HCT116 (cell line): ENCODE results near the gene SPSB1. TPM values are rescaled to one million over a fixed set of nuclear protein-coding genes. Genes with fewer than 3 reads are reported as not detected.

ENCODE experiments used
- ATAC-seq: fragments of 200-7000 bp; cut with Tn5 transposase; 2 replicates; pipeline ENCODE4 v1.9.1; 2020; ENCODE audit warnings: mild to moderate bottlenecking, moderate library complexity
- BruUV-seq: library from RNA; stranded (reverse); fragments of 400-500 nt; replicated peaks from 2 replicates; lab custom pipeline; 2021; lab: Mats Ljungman, UMichigan
- CTCF ChIA-PET: fragments of 300-600 bp; sonication (Branson Sonifier 250); formaldehyde crosslinking; loops from one replicate; lab custom pipeline; 2021; ENCODE audit warnings: antibody characterized with exemption; lab: Charles Lee
- POLR2A ChIA-PET: fragments of 300-600, 350-600 bp; sonication (Branson Sonifier 250); formaldehyde crosslinking; loops from one replicate; lab custom pipeline; 2021; ENCODE audit warnings: antibody characterized with exemption; lab: Charles Lee
- RAD21 ChIA-PET, 2 experiments: fragments of 300-600 bp; sonication (Branson Sonifier 250); formaldehyde crosslinking; loops; one replicate each; lab custom pipeline; 2023; ENCODE audit warnings: low total read pairs in 2 of 2; ENCODE audit not compliant: uncharacterized antibody in 2 of 2, unreplicated experiment in 2 of 2, low non-redundant PET in 1 of 2; lab: Charles Lee
- DNase-seq: peaks from one replicate; pipeline ENCODE4 v3.0.0-alpha.2; 2010; ENCODE audit warnings: low read depth, low spot score
- H2AFZ ChIP-seq: fragments of 200-600 bp; shearing (Covaris generic), sonication (generic); 2 replicates; pipeline ENCODE4 v1.6.1; 2017; ENCODE audit warnings: low read depth, mixed run types, mixed read lengths, antibody characterized with exemption, low read length; ENCODE audit not compliant: poor library complexity, severe bottlenecking
- H3K27ac ChIP-seq: 2 replicates; pipeline ENCODE4 v1.5.1; 2012; ENCODE audit warnings: low read depth, low read length
- H3K27me3 ChIP-seq: fragments of 200-600 bp; sonication (generic); 2 replicates; pipeline ENCODE4 v1.6.1; 2016; ENCODE audit warnings: mixed run types, low read length, mixed read lengths; ENCODE audit not compliant: insufficient read depth
- H3K36me3 ChIP-seq, 2 experiments: fragments of 200-500 bp in 1 of 2; fragments of 200-600 bp in 1 of 2; sonication (Bioruptor generic) in 1 of 2; sonication (generic) in 1 of 2; 2 replicates each; pipeline versions ENCODE4 v1.5.1 to v1.6.1; 2014 to 2016; ENCODE audit warnings: low read length in 2 of 2, inconsistent platforms in 1 of 2, mixed read lengths in 1 of 2, mixed run types in 1 of 2; ENCODE audit not compliant: insufficient read depth in 2 of 2, control insufficient read depth in 1 of 2
- H3K4me1 ChIP-seq, 2 experiments: fragments of 200-600 bp in 1 of 2; sonication (generic) in 1 of 2; 2 replicates each; pipeline versions ENCODE4 v1.5.1 to v1.6.1; 2012 to 2017; ENCODE audit warnings: low read length in 2 of 2, inconsistent platforms in 1 of 2, mild to moderate bottlenecking in 1 of 2, mixed read lengths in 1 of 2, mixed run types in 1 of 2, moderate library complexity in 1 of 2; ENCODE audit not compliant: insufficient read depth in 2 of 2, control insufficient read depth in 1 of 2
- H3K4me2 ChIP-seq: fragments of 200-600 bp; sonication (generic); 2 replicates; pipeline ENCODE4 v1.6.1; 2017; ENCODE audit warnings: mixed run types, low read length, mixed read lengths
- H3K4me3 ChIP-seq, 2 experiments: fragments of 200-600 bp in 1 of 2; sonication (generic) in 1 of 2; replicated peaks in 1 of 2; 2 replicates each; pipeline ENCODE4 v1.5.1; 2011 to 2016; ENCODE audit warnings: low read length in 2 of 2, control low read depth in 1 of 2, low read depth in 1 of 2, mild to moderate bottlenecking in 1 of 2, mixed read lengths in 1 of 2, mixed run types in 1 of 2
- H3K79me2 ChIP-seq: fragments of 200-600 bp; sonication (generic); 2 replicates; pipeline ENCODE4 v1.6.1; 2017; ENCODE audit warnings: mild to moderate bottlenecking, mixed run types, low read length, moderate library complexity, mixed read lengths; ENCODE audit not compliant: insufficient read depth
- H3K9ac ChIP-seq: fragments of 200-600 bp; sonication (generic); 2 replicates; pipeline ENCODE4 v1.6.1; 2016; ENCODE audit warnings: low read length, mixed read lengths
- H3K9me2 ChIP-seq: fragments of 200-600 bp; sonication (generic), shearing (Covaris generic); 2 replicates; pipeline ENCODE4 v1.6.1; 2017; ENCODE audit warnings: mixed run types, mild to moderate bottlenecking, moderate library complexity; ENCODE audit not compliant: insufficient read depth
- H3K9me3 ChIP-seq, 2 experiments: fragments of 200-500 bp in 1 of 2; fragments of 200-600 bp in 1 of 2; sonication (Bioruptor generic) in 1 of 2; sonication (generic) in 1 of 2; 2 replicates each; pipeline ENCODE4 v1.6.1; 2014 to 2017; ENCODE audit warnings: low read length in 2 of 2, mixed read lengths in 2 of 2, inconsistent platforms in 1 of 2, low read depth in 1 of 2, mild to moderate bottlenecking in 1 of 2, mixed run types in 1 of 2, moderate library complexity in 1 of 2; ENCODE audit not compliant: control insufficient read depth in 1 of 2, insufficient read depth in 1 of 2
- H4K20me1 ChIP-seq: fragments of 200-600 bp; sonication (generic), shearing (Covaris generic); 2 replicates; pipeline ENCODE4 v1.6.1; 2017; ENCODE audit warnings: mixed run types, mild to moderate bottlenecking, moderate library complexity; ENCODE audit not compliant: insufficient read depth
- CEBPB ChIP-seq: IDR thresholded peaks from 2 replicates; pipeline ENCODE4 v1.6.1; 2012; ENCODE audit warnings: low read depth
- EZH2 ChIP-seq: fragments of 200-600 bp; sonication (generic); IDR thresholded peaks from 2 replicates; pipeline ENCODE4 v1.6.1; 2017; ENCODE audit warnings: antibody characterized with exemption, mixed run types
- EZH2phosphoT487 ChIP-seq: fragments of 200-600 bp; IDR thresholded peaks from 2 replicates; pipeline ENCODE4 v1.6.1; 2018; ENCODE audit warnings: antibody characterized with exemption, borderline replicate concordance
- FOSL1 ChIP-seq: IDR thresholded peaks from 2 replicates; pipeline ENCODE4 v1.6.1; 2012; ENCODE audit warnings: low read depth
- POLR2AphosphoS5 ChIP-seq: IDR thresholded peaks from 2 replicates; pipeline ENCODE4 v1.6.1; 2011; ENCODE audit warnings: mild to moderate bottlenecking, low read depth, low read length, moderate library complexity
- ZNF274 ChIP-seq: fragments of 200-500 bp; sonication (Bioruptor generic); IDR thresholded peaks from 2 replicates; pipeline ENCODE4 v1.6.1; 2014; ENCODE audit warnings: mild to moderate bottlenecking, low read depth, low read length, inconsistent platforms
- intact Hi-C: fragments of 100-400 bp; cut with micrococcal nuclease; formaldehyde crosslinking; loops from 2 replicates; pipeline ENCODE4 v1.10.0; 2022
- total RNA-seq: library from RNA; stranded (reverse); gene quantifications from one replicate; pipeline ENCODE4 v1.2.1, GENCODE V29; 2021; ENCODE audit not compliant: unreplicated experiment
- TF ChIP-seq, protein P1 (sequence below), 3 experiments: fragments of 200-600 bp in 1 of 3; sonication (generic) in 1 of 3; IDR thresholded peaks in 2 of 3; conservative IDR thresholded peaks in 1 of 3; 2 replicates each; pipeline ENCODE4 v1.5.1; 2012 to 2017; ENCODE audit warnings: low read depth in 2 of 3, low read length in 2 of 3, antibody characterized with exemption in 1 of 3, borderline replicate concordance in 1 of 3, control low read depth in 1 of 3, mild to moderate bottlenecking in 1 of 3, mixed read lengths in 1 of 3, mixed run types in 1 of 3, moderate library complexity in 1 of 3; ENCODE audit not compliant: insufficient read depth in 1 of 3
- TF ChIP-seq, protein P2 (sequence below): IDR thresholded peaks from 2 replicates; pipeline ENCODE4 v1.6.1; 2012

Gene SPSB1
- total RNA-seq, 1 experiment from 2014 or later: 10.8 TPM

- Histone ChIP-seq H3K4me3 (no peak overlapping the region), H3K36me3 (no peaks in the 10 kb centered on the region), H3K9me3 (no peaks in the 10 kb centered on the region), H3K9ac (no peak overlapping the region), H3K9me2 (no peaks in the 10 kb centered on the region), H3K27me3 (no peaks in the 10 kb centered on the region), H3K27ac (no peak overlapping the region), H3K4me2 (no peak overlapping the region), H4K20me1 (no peaks in the 10 kb centered on the region), H3K4me1 (peaks cover 26 to 28% of the 10 kb centered on the region in 2 experiments), H2AFZ (no peak overlapping the region), H3K79me2 (no peaks in the 10 kb centered on the region)
- no TSS peak for BruUV-seq
- intact Hi-C loops: no loop called here
- no peak for DNase-seq
- ChIA-PET POLR2A (no interaction called here), RAD21 (no interaction called here), CTCF (interaction anchor here (1.2 kb wide), 2 partner anchors 16 to 218 kb away, joined by 3 read pairs; no protein-coding TSS in a partner anchor)
- ATAC-seq: no peak
- TF ChIP-seq, protein P1, sequence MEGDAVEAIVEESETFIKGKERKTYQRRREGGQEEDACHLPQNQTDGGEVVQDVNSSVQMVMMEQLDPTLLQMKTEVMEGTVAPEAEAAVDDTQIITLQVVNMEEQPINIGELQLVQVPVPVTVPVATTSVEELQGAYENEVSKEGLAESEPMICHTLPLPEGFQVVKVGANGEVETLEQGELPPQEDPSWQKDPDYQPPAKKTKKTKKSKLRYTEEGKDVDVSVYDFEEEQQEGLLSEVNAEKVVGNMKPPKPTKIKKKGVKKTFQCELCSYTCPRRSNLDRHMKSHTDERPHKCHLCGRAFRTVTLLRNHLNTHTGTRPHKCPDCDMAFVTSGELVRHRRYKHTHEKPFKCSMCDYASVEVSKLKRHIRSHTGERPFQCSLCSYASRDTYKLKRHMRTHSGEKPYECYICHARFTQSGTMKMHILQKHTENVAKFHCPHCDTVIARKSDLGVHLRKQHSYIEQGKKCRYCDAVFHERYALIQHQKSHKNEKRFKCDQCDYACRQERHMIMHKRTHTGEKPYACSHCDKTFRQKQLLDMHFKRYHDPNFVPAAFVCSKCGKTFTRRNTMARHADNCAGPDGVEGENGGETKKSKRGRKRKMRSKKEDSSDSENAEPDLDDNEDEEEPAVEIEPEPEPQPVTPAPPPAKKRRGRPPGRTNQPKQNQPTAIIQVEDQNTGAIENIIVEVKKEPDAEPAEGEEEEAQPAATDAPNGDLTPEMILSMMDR (IDR thresholded peaks at IDR 0.05 in 2 of 3, conservative IDR thresholded peaks at IDR 0.05 in 1 of 3; ENCODE audit: borderline replicate concordance in 1 of 3, insufficient read depth in 1 of 3, low read depth in 2 of 3, low read length in 2 of 3): peak in 1 of 3 experiments; percentile 16; a peak in 1 of 6 replicates
- TF ChIP-seq CEBPB (no peak), POLR2AphosphoS5 (no peak)
Measured at GRCh38 chr1:9273177-9273576, 19.5 kb upstream of the SPSB1 start.

- CTCF ChIA-PET: interaction anchor here (1.0 to 1.3 kb wide), 3 partner anchors 8 to 216 kb away, joined by 7 to 8 read pairs (median 8); no protein-coding TSS in a partner anchor
- intact Hi-C loops: no loop called here
Measured at GRCh38 chr1:9275161-9275560, 17.5 kb upstream of the SPSB1 start.

More at GRCh38 chr1:9275161-9275560, 17.5 kb upstream of the SPSB1 start:
- H2AFZ ChIP-seq: no peak overlapping the region
- no peaks in the 10 kb centered on the region for H3K36me3 ChIP-seq
- no peaks in the 10 kb centered on the region for H3K9me2 ChIP-seq
- H3K27ac ChIP-seq: no peak overlapping the region; the same call in 1 of the 2 replicates
- H3K79me2 ChIP-seq: no peaks in the 10 kb centered on the region
- peak; percentile 9 for ATAC-seq
- no peak overlapping the region for H3K9ac ChIP-seq
- H3K9me3 ChIP-seq: no peaks in the 10 kb centered on the region
- BruUV-seq: no TSS peak
- peaks cover 36 to 44% of the 10 kb centered on the region in 2 experiments for H3K4me1 ChIP-seq
- no peak for DNase-seq
- ChIA-PET RAD21 (no interaction called here), POLR2A (no interaction called here)
- no peaks in the 10 kb centered on the region for H3K27me3 ChIP-seq
- TF ChIP-seq, protein P2, sequence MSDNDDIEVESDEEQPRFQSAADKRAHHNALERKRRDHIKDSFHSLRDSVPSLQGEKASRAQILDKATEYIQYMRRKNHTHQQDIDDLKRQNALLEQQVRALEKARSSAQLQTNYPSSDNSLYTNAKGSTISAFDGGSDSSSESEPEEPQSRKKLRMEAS: no peak
- TF ChIP-seq CEBPB (no peak), ZNF274 (no peak), EZH2 (no peak), EZH2phosphoT487 (no peak), FOSL1 (no peak)
- TF ChIP-seq, protein P1 (IDR thresholded peaks at IDR 0.05 in 2 of 3, conservative IDR thresholded peaks at IDR 0.05 in 1 of 3; ENCODE audit: borderline replicate concordance in 1 of 3, insufficient read depth in 1 of 3, low read depth in 2 of 3, low read length in 2 of 3): no peak
- H3K4me2 ChIP-seq: peak overlapping the region; percentile 59
- peak overlapping the region in 1 of 2 experiments; percentile 26; a peak in 1 of 4 replicates for H3K4me3 ChIP-seq
- H4K20me1 ChIP-seq: no peaks in the 10 kb centered on the region
